GM21360 (cell line): ENCODE data around the gene MMP28.

Experiments
- ATAC-seq: cut with Tn5 transposase; IDR thresholded peaks from one replicate; pipeline ENCODE4 v1.9.1; 2021; ENCODE audit warnings: mild to moderate bottlenecking, moderate library complexity; ENCODE audit not compliant: unreplicated experiment

The MMP28 gene

GRCh38 chr17:35795007-35795870 lies at the start of gene MMP28:
MMP28 (minus strand) TSS chr17:35795641; CDS start chr17:35795377, 264 bp downstream.
- ATAC-seq: no peak

- no peak for ATAC-seq
Observed at GRCh38 chr17:35844547-35844946, 49.1 kb upstream of the MMP28 start.

- ATAC-seq: no peak
Observed at GRCh38 chr17:35843698-35844097, 48.3 kb upstream of the MMP28 start.

GRCh38 chr17:35842239-35842638 lies 46.8 kb upstream of the MMP28 start:
- ATAC-seq: no peak

GRCh38 chr17:35841505-35841904 lies 46.1 kb upstream of the MMP28 start:
- ATAC-seq: no peak

- no peak for ATAC-seq
Observed at GRCh38 chr17:35841101-35841500, 45.7 kb upstream of the MMP28 start.

- ATAC-seq: no peak
Observed at GRCh38 chr17:35825206-35825605, 29.8 kb upstream of the MMP28 start.

GRCh38 chr17:35821308-35821707 lies 25.9 kb upstream of the MMP28 start:
- ATAC-seq: no peak

- ATAC-seq: no peak
Observed at GRCh38 chr17:35819455-35819854, 24.0 kb upstream of the MMP28 start.

GRCh38 chr17:35817196-35817595 lies 21.8 kb upstream of the MMP28 start:
- ATAC-seq: no peak

- no peak for ATAC-seq
Observed at GRCh38 chr17:35816723-35817122, 21.3 kb upstream of the MMP28 start.

- ATAC-seq: no peak
Observed at GRCh38 chr17:35812456-35812855, 17.0 kb upstream of the MMP28 start.

- ATAC-seq: no peak
Observed at GRCh38 chr17:35811759-35812158, 16.3 kb upstream of the MMP28 start.

GRCh38 chr17:35809855-35810461 lies 14.5 kb upstream of the MMP28 start:
- ATAC-seq: no peak

GRCh38 chr17:35808962-35809854 lies 13.8 kb upstream of the MMP28 start, which contains the start of gene TAF15:
TAF15 (plus strand) TSS chr17:35809484; CDS start chr17:35809570, 86 bp downstream.
- peak; percentile 88 for ATAC-seq

GRCh38 chr17:35808240-35808961 lies 13.0 kb upstream of the MMP28 start:
- ATAC-seq: no peak

- ATAC-seq: no peak
Observed at GRCh38 chr17:35807371-35808144, 12.1 kb upstream of the MMP28 start.

- ATAC-seq: no peak
Observed at GRCh38 chr17:35804658-35805192, 9.3 kb upstream of the MMP28 start.

- no peak for ATAC-seq
Observed at GRCh38 chr17:35801583-35802224, 6.3 kb upstream of the MMP28 start.
